Muscle of arm (tissue), 12 donors: ENCODE results near the gene CENPF. TPM values are rescaled to one million over a fixed set of nuclear protein-coding genes. Genes with fewer than 3 reads are reported as not detected.

Experiments used
- DNase-seq: peaks from one replicate; pipeline ENCODE4 v3.0.0-alpha.2; 2013
- polyA plus RNA-seq, 12 donors: library from polyadenylated mRNA; unstranded; fragments of 120-200 nt; gene quantifications; one replicate each; pipeline ENCODE4 v1.2.1, GENCODE V29; 2013; ENCODE audit not compliant: insufficient read length in 12 of 12

The CENPF gene
- polyA plus RNA-seq, 12 donors, result 20.4 to 72.5 (median 40.3) TPM; not detected in 1

- no peak for DNase-seq
Measured at GRCh38 chr1:214708321-214708955, 105.4 kb downstream of the CENPF start.

- DNase-seq, result no peak
Measured at GRCh38 chr1:214709241-214709640, 106.2 kb downstream of the CENPF start.

DNA sequence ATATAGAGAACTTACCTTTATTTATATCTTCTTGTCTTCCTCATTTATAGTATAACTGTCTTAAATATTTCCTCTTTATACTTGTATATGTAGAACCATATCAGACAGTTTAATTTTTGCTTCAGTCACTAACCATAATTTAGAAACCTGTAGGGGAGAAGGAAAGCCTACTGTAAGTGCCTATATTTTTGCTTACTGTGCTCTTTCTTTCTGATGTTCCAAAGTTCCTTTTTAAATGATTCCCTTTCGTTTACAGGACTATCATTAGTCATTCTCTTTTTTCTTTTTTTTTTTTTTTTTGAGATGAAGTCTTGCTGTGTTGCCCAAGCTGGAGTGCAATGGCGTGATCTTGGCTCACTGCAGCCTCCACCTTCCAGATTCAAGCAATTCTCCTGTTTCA is 109.7 kb downstream of the CENPF start:
- no peak for DNase-seq

Other genes with a start within 250 kb of the CENPF start
- 10 to 100 TPM; 16.3 to 73.5 (median 19.3) TPM for gene PTPN14, start 51.6 kb upstream of the CENPF start, polyA plus RNA-seq